Measurements from ENCODE around the gene NIT1.

- no peak for TF ChIP-seq REST (IDR thresholded peaks at IDR 0.05; ENCODE audit: low read depth)
- no peak for TF ChIP-seq CTCF (IDR thresholded peaks at IDR 0.05 in 2 of 3, conservative IDR thresholded peaks at IDR 0.05 in 1 of 3; ENCODE audit: borderline replicate concordance in 1 of 3, insufficient read depth in 1 of 3, low read depth in 2 of 3, low read length in 2 of 3)
- TF ChIP-seq POLR2AphosphoS5 (IDR thresholded peaks at IDR 0.05; ENCODE audit: low read depth, low read length) = peak; percentile 73
- no peak for TF ChIP-seq JUND (IDR thresholded peaks at IDR 0.05)
- no peak for TF ChIP-seq RAD21 (IDR thresholded peaks at IDR 0.05; ENCODE audit: low read depth)
- TF ChIP-seq ZNF274 (IDR thresholded peaks at IDR 0.05; ENCODE audit: low read depth, low read length) = no peak
- no peak for TF ChIP-seq EZH2phosphoT487 (IDR thresholded peaks at IDR 0.05; ENCODE audit: borderline replicate concordance)
- no peak for TF ChIP-seq EZH2 (IDR thresholded peaks at IDR 0.05)
- TF ChIP-seq POLR2A (IDR thresholded peaks at IDR 0.05; ENCODE audit: borderline replicate concordance, extremely low read depth, insufficient read depth, insufficient read length) = peak; percentile 65
Measured at GRCh38 chr1:161117759-161118581, at the start of gene NIT1, which contains the start of gene PFDN2.

Data from HCT116 (cell line).